Osteoblast (primary cell): Measurements from ENCODE around the gene ARHGAP15. TPM values are rescaled to one million over a fixed set of nuclear protein-coding genes. Genes with fewer than 3 reads are reported as not detected.

Experiments used
- DNase-seq: peaks from one replicate; pipeline ENCODE4 v3.0.0; 2011; ENCODE audit warnings: low spot score, mixed read lengths; ENCODE audit not compliant: insufficient read length; ENCODE audit errors: missing footprints
- H2AFZ ChIP-seq: 2 replicates; pipeline ENCODE4 v1.6.0; 2011; ENCODE audit warnings: mild to moderate bottlenecking, low read length
- H3K27ac ChIP-seq: 2 replicates; pipeline ENCODE4 v1.5.1; 2011; ENCODE audit warnings: mild to moderate bottlenecking, low read depth, low read length, moderate library complexity
- H3K27me3 ChIP-seq: 2 replicates; pipeline ENCODE4 v1.6.0; 2012; ENCODE audit warnings: mild to moderate bottlenecking, control low read depth, inconsistent platforms, low read length, moderate library complexity; ENCODE audit not compliant: insufficient read depth
- H3K36me3 ChIP-seq: 2 replicates; pipeline ENCODE4 v1.5.1; 2011; ENCODE audit warnings: mild to moderate bottlenecking, low read length, control low read depth, moderate library complexity; ENCODE audit not compliant: insufficient read depth
- H3K4me1 ChIP-seq: 2 replicates; pipeline ENCODE4 v1.5.1; 2011; ENCODE audit warnings: mild to moderate bottlenecking, low read length, control low read depth, moderate library complexity; ENCODE audit not compliant: insufficient read depth
- H3K4me2 ChIP-seq: 2 replicates; pipeline ENCODE4 v1.6.0; 2011; ENCODE audit warnings: mild to moderate bottlenecking, low read length; ENCODE audit not compliant: insufficient read depth
- H3K4me3 ChIP-seq: fragments of 200-600 bp; sonication (generic); 3 replicates; pipeline ENCODE4 v1.5.1; 2012; ENCODE audit warnings: mild to moderate bottlenecking, low read length, inconsistent platforms; ENCODE audit not compliant: insufficient read depth
- H3K79me2 ChIP-seq: 2 replicates; pipeline ENCODE4 v1.6.0; 2012; ENCODE audit warnings: mild to moderate bottlenecking, low read length, control low read depth, inconsistent platforms; ENCODE audit not compliant: insufficient read depth
- H3K9me3 ChIP-seq: 2 replicates; pipeline ENCODE4 v1.5.1; 2011; ENCODE audit warnings: low read depth, low read length, control low read depth
- H4K20me1 ChIP-seq: 2 replicates; pipeline ENCODE4 v1.6.0; 2012; ENCODE audit warnings: mild to moderate bottlenecking, low read length, control low read depth; ENCODE audit not compliant: insufficient read depth
- total RNA-seq: library from RNA; depleted of rRNA; stranded (reverse); fragments of >200 nt; gene quantifications from 2 replicates; pipeline ENCODE4 v1.2.3, GENCODE V29; 2012
- TF ChIP-seq, protein P1 (sequence below): IDR thresholded peaks from 2 replicates; pipeline ENCODE4 v1.5.1; 2011; ENCODE audit warnings: mild to moderate bottlenecking, low read depth, low read length, moderate library complexity; ENCODE audit errors: extremely low read depth

ARHGAP15 gene
- total RNA-seq, 1 donor, result 2.2 TPM

DNA sequence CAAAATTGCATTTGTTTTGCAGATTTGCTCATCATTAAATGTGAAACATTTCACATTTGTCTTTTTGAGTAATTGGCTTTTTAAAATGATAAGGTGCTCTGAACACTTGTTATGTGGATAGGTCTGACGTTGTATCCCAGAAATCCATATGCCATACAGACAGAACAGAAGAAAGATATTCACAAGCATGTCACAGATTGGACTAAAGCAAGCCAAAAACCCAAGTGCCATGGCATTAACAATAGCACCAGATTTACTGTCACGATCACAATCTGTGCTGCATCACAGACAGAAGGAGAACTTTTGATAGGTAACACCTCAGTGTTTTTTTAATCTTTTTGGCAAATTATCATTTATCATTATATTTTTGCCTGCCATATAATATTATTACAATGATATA lies 272.6 kb downstream of the ARHGAP15 start:
- Histone ChIP-seq H3K36me3 (no peaks in the 10 kb centered on the region), H3K27me3 (no peaks in the 10 kb centered on the region), H3K4me1 (peaks cover 10% of the 10 kb centered on the region), H3K9me3 (no peaks in the 10 kb centered on the region), H4K20me1 (no peaks in the 10 kb centered on the region), H3K4me3 (no peak overlapping the region), H3K27ac (no peak overlapping the region), H2AFZ (no peak overlapping the region), H3K4me2 (no peak overlapping the region), H3K79me2 (no peaks in the 10 kb centered on the region)
- no peak for DNase-seq
- TF ChIP-seq, protein P1, sequence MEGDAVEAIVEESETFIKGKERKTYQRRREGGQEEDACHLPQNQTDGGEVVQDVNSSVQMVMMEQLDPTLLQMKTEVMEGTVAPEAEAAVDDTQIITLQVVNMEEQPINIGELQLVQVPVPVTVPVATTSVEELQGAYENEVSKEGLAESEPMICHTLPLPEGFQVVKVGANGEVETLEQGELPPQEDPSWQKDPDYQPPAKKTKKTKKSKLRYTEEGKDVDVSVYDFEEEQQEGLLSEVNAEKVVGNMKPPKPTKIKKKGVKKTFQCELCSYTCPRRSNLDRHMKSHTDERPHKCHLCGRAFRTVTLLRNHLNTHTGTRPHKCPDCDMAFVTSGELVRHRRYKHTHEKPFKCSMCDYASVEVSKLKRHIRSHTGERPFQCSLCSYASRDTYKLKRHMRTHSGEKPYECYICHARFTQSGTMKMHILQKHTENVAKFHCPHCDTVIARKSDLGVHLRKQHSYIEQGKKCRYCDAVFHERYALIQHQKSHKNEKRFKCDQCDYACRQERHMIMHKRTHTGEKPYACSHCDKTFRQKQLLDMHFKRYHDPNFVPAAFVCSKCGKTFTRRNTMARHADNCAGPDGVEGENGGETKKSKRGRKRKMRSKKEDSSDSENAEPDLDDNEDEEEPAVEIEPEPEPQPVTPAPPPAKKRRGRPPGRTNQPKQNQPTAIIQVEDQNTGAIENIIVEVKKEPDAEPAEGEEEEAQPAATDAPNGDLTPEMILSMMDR, result no peak

DNA sequence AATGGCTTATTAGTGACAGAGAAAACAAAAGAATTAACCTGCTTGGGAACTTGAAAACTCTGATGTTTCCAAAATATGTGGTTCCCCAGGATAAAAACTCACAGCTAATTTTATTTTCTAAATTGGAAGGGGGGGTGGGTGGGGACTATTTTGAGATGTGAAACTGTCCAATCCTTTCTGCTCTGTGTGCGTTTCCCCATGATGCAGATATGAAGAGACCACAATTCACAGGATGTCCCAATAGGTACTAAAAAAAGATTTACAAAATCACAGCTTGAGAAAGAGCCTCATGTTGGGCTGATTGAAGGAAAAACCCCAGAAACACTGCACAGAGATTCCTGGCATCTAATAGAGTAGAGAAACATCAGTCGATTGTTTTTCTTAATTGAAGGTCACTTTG lies 273.2 kb downstream of the ARHGAP15 start:
- no peaks in the 10 kb centered on the region for H3K9me3 ChIP-seq
- no peaks in the 10 kb centered on the region for H3K36me3 ChIP-seq
- H3K4me2 ChIP-seq, result no peak overlapping the region
- H3K4me3 ChIP-seq, result no peak overlapping the region
- no peaks in the 10 kb centered on the region for H3K79me2 ChIP-seq
- no peak for DNase-seq
- H3K27me3 ChIP-seq, result no peaks in the 10 kb centered on the region
- peaks cover 10% of the 10 kb centered on the region for H3K4me1 ChIP-seq
- no peak overlapping the region for H2AFZ ChIP-seq
- H4K20me1 ChIP-seq, result no peaks in the 10 kb centered on the region
- TF ChIP-seq, protein P1, result no peak
- no peak overlapping the region for H3K27ac ChIP-seq

DNA sequence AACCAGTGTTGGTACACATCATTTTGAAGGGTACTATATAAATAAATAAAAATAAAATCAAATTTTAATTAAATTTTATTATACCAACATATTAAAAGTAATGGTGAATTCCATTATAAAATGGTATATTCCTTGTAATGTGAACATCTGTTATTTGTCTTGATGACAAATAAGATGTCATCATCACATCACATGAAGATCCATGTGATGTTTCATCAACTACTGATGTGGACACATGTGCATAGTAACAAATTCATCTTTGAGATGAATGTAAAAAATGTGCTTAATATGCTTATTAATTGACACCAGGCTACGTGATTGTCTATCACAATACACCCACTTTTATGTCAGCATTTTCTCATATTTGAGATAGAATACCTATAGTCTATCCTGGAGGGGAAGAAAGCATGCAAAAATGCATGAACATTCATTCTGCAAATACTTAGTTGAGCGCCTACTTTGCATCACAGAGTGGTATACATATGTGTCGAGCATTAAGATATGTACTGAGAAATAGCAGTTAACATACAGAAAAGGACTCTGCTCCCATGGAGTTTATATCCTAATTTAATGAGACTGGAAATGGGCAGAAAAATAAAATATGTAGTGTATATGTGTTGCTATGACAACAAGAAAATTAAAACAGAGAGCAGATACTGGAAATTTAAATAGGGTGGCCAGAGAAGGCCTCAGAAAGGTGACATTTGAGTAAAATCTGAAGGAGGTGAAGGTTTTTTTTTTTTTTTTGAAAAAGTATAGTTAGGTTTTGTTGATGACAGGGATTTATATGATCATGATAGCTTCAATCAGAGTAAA lies 281.1 kb downstream of the ARHGAP15 start:
- H2AFZ ChIP-seq, result no peak overlapping the region
- no peaks in the 10 kb centered on the region for H3K27me3 ChIP-seq
- no peaks in the 10 kb centered on the region for H3K79me2 ChIP-seq
- no peak overlapping the region for H3K27ac ChIP-seq
- H3K4me3 ChIP-seq, result no peak overlapping the region
- DNase-seq, result no peak
- TF ChIP-seq, protein P1, result no peak
- no peaks in the 10 kb centered on the region for H4K20me1 ChIP-seq
- no peaks in the 10 kb centered on the region for H3K36me3 ChIP-seq
- H3K9me3 ChIP-seq, result no peaks in the 10 kb centered on the region
- H3K4me1 ChIP-seq, result no peaks in the 10 kb centered on the region
- no peak overlapping the region for H3K4me2 ChIP-seq

DNA sequence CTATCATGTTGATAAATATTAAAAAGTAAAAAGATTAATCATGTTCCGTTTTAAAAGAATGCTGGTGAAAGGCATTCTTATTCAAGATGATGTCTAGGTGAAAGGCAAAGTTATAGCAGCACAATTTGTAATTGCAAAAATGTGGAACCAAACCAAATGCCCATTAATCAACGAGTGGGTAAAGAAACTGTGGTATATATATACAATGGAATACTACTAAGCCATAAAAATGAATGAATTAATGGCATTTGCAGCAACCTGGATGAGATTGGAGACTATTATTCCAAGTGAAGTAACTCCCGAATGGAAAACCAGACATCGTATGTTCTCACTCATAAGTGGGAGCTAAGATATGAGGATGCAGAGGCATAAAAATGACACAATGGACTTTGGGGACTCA lies 286.4 kb downstream of the ARHGAP15 start:
- Histone ChIP-seq H3K36me3 (no peaks in the 10 kb centered on the region), H3K79me2 (no peaks in the 10 kb centered on the region), H3K4me3 (no peak overlapping the region), H4K20me1 (no peaks in the 10 kb centered on the region), H2AFZ (no peak overlapping the region), H3K4me1 (no peaks in the 10 kb centered on the region), H3K27ac (no peak overlapping the region), H3K9me3 (no peaks in the 10 kb centered on the region), H3K4me2 (no peak overlapping the region), H3K27me3 (no peaks in the 10 kb centered on the region)
- TF ChIP-seq, protein P1, result no peak
- no peak for DNase-seq
